ENCODE results near the gene HOXB6. TPM values are rescaled to one million over a fixed set of nuclear protein-coding genes. Genes with fewer than 3 reads are reported as not detected.

Gene HOXB6
- total RNA-seq, 1 donor from 2014 or later = not detected

DNA sequence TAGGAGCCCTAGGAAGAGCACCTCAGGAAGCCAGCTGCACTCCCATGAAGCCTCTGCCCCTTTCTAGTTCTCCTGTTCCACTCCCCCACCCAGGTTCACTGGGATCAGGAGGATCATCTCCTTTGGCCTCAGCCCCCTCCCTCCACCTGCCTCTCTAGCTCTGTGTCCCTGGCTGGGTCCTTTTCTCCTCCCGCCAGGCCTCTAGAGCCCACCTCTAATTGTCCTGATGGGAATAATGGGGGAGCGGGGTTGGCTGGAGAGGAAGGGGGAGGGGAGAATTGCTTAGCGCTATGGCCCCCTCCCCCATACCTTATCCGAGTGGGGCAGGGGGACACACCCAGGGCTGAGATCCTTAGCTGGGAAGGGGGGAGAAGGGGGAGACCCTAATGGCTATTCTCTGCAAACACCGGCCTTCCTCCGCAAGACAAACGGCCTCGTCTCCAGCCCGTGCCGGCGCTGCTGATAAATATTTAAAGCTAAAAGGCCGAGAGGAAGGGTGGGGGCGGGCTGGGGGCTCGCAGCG, 5.0 kb upstream of the HOXB6 start:
- Histone ChIP-seq H2AFZ (replicated peaks) (no peak overlapping the region), H3K79me2 (ENCODE audit: low read depth) (no peaks in the 10 kb centered on the region), H3K36me3 (no peaks in the 10 kb centered on the region), H3K27ac (no peak overlapping the region), H3K9me3 (ENCODE audit: low read depth) (no peaks in the 10 kb centered on the region), H4K20me1 (ENCODE audit: low read depth) (peaks cover 94% of the 10 kb centered on the region), H3K9ac (no peak overlapping the region), H3F3A (ENCODE audit: low read depth) (peaks cover 9% of the 10 kb centered on the region), H3K4me2 (no peak overlapping the region), H3K4me1 (no peaks in the 10 kb centered on the region), H3K27me3 (peaks cover 100% of the 10 kb centered on the region), H3K4me3 (no peak overlapping the region)
- no peak overlapping the region for H3K4me3 Mint-ChIP-seq
- H3K27ac Mint-ChIP-seq = no peak overlapping the region
- DNase-seq (ENCODE audit: low spot score) = no peak
- TF ChIP-seq EZH2phosphoT487 (IDR thresholded peaks at IDR 0.05) (no peak), EZH2 (IDR thresholded peaks at IDR 0.05) (no peak), CTCF (IDR thresholded peaks at IDR 0.05) (no peak)
- H3K9me3 Mint-ChIP-seq = peaks cover 6% of the 10 kb centered on the region
- peaks cover 11% of the 10 kb centered on the region for H3K4me1 Mint-ChIP-seq
- peaks cover 92% of the 10 kb centered on the region for H3K27me3 Mint-ChIP-seq (ENCODE audit: insufficient read depth, low read depth)
- no peaks in the 10 kb centered on the region for H3K36me3 Mint-ChIP-seq

DNA sequence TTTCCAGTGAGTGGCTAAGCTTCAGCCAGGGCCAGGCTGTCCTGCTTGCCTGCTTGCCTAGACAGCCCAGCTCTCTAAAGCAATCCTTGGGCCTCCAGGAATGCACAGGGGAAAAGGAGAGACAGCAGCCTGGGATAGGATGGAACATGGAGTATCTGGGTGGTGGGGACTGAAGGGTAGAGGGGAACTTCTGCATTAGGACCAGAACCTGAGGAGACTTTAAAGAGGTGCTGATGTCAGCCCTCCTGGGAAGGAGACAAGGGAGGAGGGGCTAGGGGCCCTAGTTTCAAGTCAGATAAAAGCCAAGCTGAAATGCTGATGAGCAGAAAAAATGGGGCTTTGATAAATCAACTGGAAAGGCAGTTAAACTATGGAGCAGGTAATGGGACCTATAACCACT, 4.2 kb upstream of the HOXB6 start:
- Histone ChIP-seq H4K20me1 (ENCODE audit: low read depth) (peaks cover 94% of the 10 kb centered on the region), H3K9ac (no peak overlapping the region), H3K27ac (no peak overlapping the region), H3K4me3 (no peak overlapping the region), H3K27me3 (peaks cover 100% of the 10 kb centered on the region), H3K4me1 (no peaks in the 10 kb centered on the region), H3K9me3 (ENCODE audit: low read depth) (no peaks in the 10 kb centered on the region), H2AFZ (replicated peaks) (no peak overlapping the region), H3K36me3 (no peaks in the 10 kb centered on the region), H3K79me2 (ENCODE audit: low read depth) (no peaks in the 10 kb centered on the region), H3F3A (ENCODE audit: low read depth) (peaks cover 9% of the 10 kb centered on the region), H3K4me2 (no peak overlapping the region)
- H3K36me3 Mint-ChIP-seq = no peaks in the 10 kb centered on the region
- no peak for DNase-seq (ENCODE audit: low spot score)
- peaks cover 10% of the 10 kb centered on the region for H3K9me3 Mint-ChIP-seq
- TF ChIP-seq EZH2 (IDR thresholded peaks at IDR 0.05) (no peak), CTCF (IDR thresholded peaks at IDR 0.05) (no peak), EZH2phosphoT487 (IDR thresholded peaks at IDR 0.05) (no peak)
- H3K27ac Mint-ChIP-seq = no peak overlapping the region
- H3K27me3 Mint-ChIP-seq (ENCODE audit: insufficient read depth, low read depth) = peaks cover 92% of the 10 kb centered on the region
- H3K4me3 Mint-ChIP-seq = peak overlapping the region; percentile 41
- peaks cover 11% of the 10 kb centered on the region for H3K4me1 Mint-ChIP-seq

GRCh38 chr17:48608494-48608834, 3.7 kb upstream of the HOXB6 start:
- no peak overlapping the region for H3K27ac Mint-ChIP-seq
- H3K27me3 ChIP-seq = peaks cover 100% of the 10 kb centered on the region
- H3K36me3 Mint-ChIP-seq = no peaks in the 10 kb centered on the region
- peaks cover 11% of the 10 kb centered on the region for H3K4me1 Mint-ChIP-seq
- H3K4me3 Mint-ChIP-seq = no peak overlapping the region
- H3K4me3 ChIP-seq = no peak overlapping the region
- no peak overlapping the region for H3K4me2 ChIP-seq
- H3K9ac ChIP-seq = no peak overlapping the region
- no peaks in the 10 kb centered on the region for H3K9me3 ChIP-seq (ENCODE audit: low read depth)
- TF ChIP-seq EZH2phosphoT487 (IDR thresholded peaks at IDR 0.05) (no peak), EZH2 (IDR thresholded peaks at IDR 0.05) (no peak)
- peaks cover 12% of the 10 kb centered on the region for H3K9me3 Mint-ChIP-seq
- no peaks in the 10 kb centered on the region for H3K4me1 ChIP-seq
- H3K27ac ChIP-seq = no peak overlapping the region
- no peaks in the 10 kb centered on the region for H3K79me2 ChIP-seq (ENCODE audit: low read depth)
- peaks cover 9% of the 10 kb centered on the region for H3F3A ChIP-seq (ENCODE audit: low read depth)
- no peaks in the 10 kb centered on the region for H3K36me3 ChIP-seq
- H3K27me3 Mint-ChIP-seq (ENCODE audit: insufficient read depth, low read depth) = peaks cover 91% of the 10 kb centered on the region
- H2AFZ ChIP-seq (replicated peaks) = no peak overlapping the region
- peaks cover 94% of the 10 kb centered on the region for H4K20me1 ChIP-seq (ENCODE audit: low read depth)
- no peak for DNase-seq (ENCODE audit: low spot score)

DNA sequence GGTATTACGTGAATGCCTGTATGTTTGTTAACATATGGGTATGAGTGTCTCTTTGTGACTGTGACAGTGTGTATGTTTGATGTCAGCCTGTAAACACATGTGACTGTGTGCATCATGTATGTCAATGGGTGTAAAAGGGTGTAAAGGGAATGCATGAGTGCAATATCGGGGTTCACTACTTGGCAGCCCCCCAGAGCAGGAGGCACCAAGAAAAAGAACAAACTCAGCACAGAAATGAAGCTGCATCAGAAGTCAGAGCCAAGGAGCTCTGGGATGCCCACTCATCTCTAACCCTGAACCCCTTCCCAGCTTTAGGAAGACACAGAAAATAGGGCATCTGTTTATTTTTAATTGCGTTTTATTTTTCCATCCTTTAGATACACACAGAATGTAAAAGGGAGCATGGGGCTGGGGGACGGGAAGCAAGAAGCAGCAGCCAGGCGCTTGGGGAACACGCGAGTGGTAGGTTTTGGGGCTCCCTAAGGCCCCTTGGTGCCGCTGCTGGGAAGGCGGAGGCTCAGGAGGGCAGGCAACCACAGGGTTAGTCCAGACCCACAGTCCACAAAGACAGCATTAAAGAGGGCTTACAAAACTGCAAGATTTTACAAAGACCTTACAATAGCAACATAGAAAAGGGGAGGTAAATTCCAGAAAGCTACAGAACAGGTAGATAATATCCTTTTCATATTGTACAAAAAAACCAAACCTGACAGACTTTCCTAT, 2.3 kb upstream of the HOXB6 start:
- no peak overlapping the region for H3K9ac ChIP-seq
- no peak for DNase-seq (ENCODE audit: low spot score)
- H3K27ac ChIP-seq = no peak overlapping the region
- TF ChIP-seq CTCF (IDR thresholded peaks at IDR 0.05) = no peak
- no peak for TF ChIP-seq EZH2phosphoT487 (IDR thresholded peaks at IDR 0.05)
- no peak for TF ChIP-seq EZH2 (IDR thresholded peaks at IDR 0.05)
- H3K79me2 ChIP-seq (ENCODE audit: low read depth) = no peaks in the 10 kb centered on the region
- Mint-ChIP-seq H3K27me3 (ENCODE audit: insufficient read depth, low read depth) (peaks cover 91% of the 10 kb centered on the region), H3K27ac (no peak overlapping the region), H3K4me3 (no peak overlapping the region), H3K9me3 (peaks cover 13% of the 10 kb centered on the region), H3K4me1 (peaks cover 4% of the 10 kb centered on the region), H3K36me3 (no peaks in the 10 kb centered on the region)
- H3K27me3 ChIP-seq = peaks cover 100% of the 10 kb centered on the region
- no peaks in the 10 kb centered on the region for H3K9me3 ChIP-seq (ENCODE audit: low read depth)
- no peak overlapping the region for H3K4me3 ChIP-seq
- no peaks in the 10 kb centered on the region for H3K4me1 ChIP-seq
- no peaks in the 10 kb centered on the region for H3K36me3 ChIP-seq
- no peak overlapping the region for H2AFZ ChIP-seq (replicated peaks)
- H3K4me2 ChIP-seq = no peak overlapping the region
- H3F3A ChIP-seq (ENCODE audit: low read depth) = peaks cover 1% of the 10 kb centered on the region
- H4K20me1 ChIP-seq (ENCODE audit: low read depth) = peaks cover 93% of the 10 kb centered on the region
